GM06990 (cell line): ENCODE data around the gene SORL1-AS1.

Experiments used
- DNase-seq: peaks from one replicate; pipeline ENCODE4 v3.0.0-alpha.2; 2011; ENCODE audit not compliant: insufficient read length; ENCODE audit errors: extremely low read depth
- H3K27me3 ChIP-seq: replicated peaks from 2 replicates; pipeline ENCODE4 v1.6.0; 2011; ENCODE audit warnings: low read length; ENCODE audit not compliant: control insufficient read depth, insufficient read depth
- H3K36me3 ChIP-seq: 2 replicates; pipeline ENCODE4 v1.5.1; 2011; ENCODE audit warnings: low read length; ENCODE audit not compliant: control insufficient read depth, insufficient read depth
- H3K4me3 ChIP-seq: replicated peaks from 2 replicates; pipeline ENCODE4 v1.5.1; 2011; ENCODE audit warnings: low read depth, mild to moderate bottlenecking, control low read depth, low read length
- CTCF ChIP-seq: IDR thresholded peaks from 2 replicates; pipeline ENCODE4 v1.5.1; 2011; ENCODE audit warnings: low read length, control low read depth, mild to moderate bottlenecking, inconsistent platforms; ENCODE audit not compliant: insufficient read depth, poor library complexity, severe bottlenecking

The SORL1-AS1 gene

GRCh38 chr11:121422675-121423074, 30.1 kb downstream of the SORL1-AS1 start:
- H3K4me3 ChIP-seq, result no peak overlapping the region
- H3K36me3 ChIP-seq, result no peaks in the 10 kb centered on the region
- H3K27me3 ChIP-seq, result no peaks in the 10 kb centered on the region
- peak; percentile 56 for DNase-seq
- TF ChIP-seq CTCF, result no peak

GRCh38 chr11:121421149-121421901, 31.4 kb downstream of the SORL1-AS1 start:
- H3K36me3 ChIP-seq, result no peaks in the 10 kb centered on the region
- no peaks in the 10 kb centered on the region for H3K27me3 ChIP-seq
- peak; percentile 23 for TF ChIP-seq CTCF
- no peak overlapping the region for H3K4me3 ChIP-seq
- no peak for DNase-seq

GRCh38 chr11:121420398-121420797, 32.4 kb downstream of the SORL1-AS1 start:
- no peaks in the 10 kb centered on the region for H3K27me3 ChIP-seq
- DNase-seq, result no peak
- TF ChIP-seq CTCF, result no peak
- no peaks in the 10 kb centered on the region for H3K36me3 ChIP-seq
- no peak overlapping the region for H3K4me3 ChIP-seq

- TF ChIP-seq CTCF, result no peak
- no peak for DNase-seq
- no peaks in the 10 kb centered on the region for H3K27me3 ChIP-seq
- no peaks in the 10 kb centered on the region for H3K36me3 ChIP-seq
- no peak overlapping the region for H3K4me3 ChIP-seq
Observed at GRCh38 chr11:121419836-121420235, 32.9 kb downstream of the SORL1-AS1 start.

- H3K4me3 ChIP-seq, result no peak overlapping the region
- no peak for TF ChIP-seq CTCF
- no peak for DNase-seq
Observed at GRCh38 chr11:121418625-121419114, 34.1 kb downstream of the SORL1-AS1 start.

More at GRCh38 chr11:121418625-121419114, 34.1 kb downstream of the SORL1-AS1 start:
- H3K27me3 ChIP-seq, result no peaks in the 10 kb centered on the region
- no peaks in the 10 kb centered on the region for H3K36me3 ChIP-seq
